HG02981 (cell line): ENCODE data around the gene TMTC2.

Experiments
- ATAC-seq: cut with Tn5 transposase; IDR thresholded peaks from one replicate; pipeline ENCODE4 v1.9.1; 2021; ENCODE audit warnings: mild to moderate bottlenecking, moderate library complexity; ENCODE audit not compliant: unreplicated experiment

The TMTC2 gene

DNA sequence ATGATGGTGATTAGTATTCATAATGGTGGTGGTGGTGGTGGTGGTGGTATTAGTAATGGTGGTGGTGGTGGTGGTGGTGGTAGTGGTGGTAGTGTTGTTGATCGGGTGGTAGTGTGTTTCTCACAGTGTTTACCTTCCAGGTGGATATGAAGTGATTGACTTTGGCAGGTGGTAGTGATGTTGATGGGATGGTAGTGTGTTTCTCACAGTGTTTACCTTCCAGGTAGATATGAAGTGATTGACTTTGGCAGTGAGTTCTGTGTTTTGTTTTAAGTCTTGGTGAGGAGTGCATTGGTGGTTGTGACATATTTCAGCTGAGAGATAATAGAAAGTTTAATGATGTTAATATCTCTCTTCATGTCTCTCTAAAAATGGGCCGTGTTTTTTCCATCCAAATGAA, 189.4 kb downstream of the TMTC2 start:
- ATAC-seq: no peak

DNA sequence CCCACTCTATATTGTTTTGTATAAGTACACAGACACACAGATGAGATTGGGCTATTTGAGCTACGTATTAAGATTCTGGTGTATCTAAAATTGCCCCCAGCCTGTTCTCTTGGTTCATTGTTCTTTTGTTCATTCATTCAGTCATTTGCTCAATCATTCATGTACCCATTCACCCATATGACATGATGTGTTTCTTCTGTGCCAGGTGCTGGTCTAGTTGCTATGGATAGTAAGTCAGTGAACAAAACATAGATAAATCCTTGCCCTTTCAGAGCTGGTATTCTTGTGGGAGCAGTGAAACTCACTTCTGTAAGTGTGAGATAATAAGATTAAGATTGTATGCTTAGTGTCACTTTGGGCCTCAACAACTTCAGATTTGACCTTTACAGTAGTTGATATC, 191.3 kb downstream of the TMTC2 start:
- ATAC-seq: no peak

DNA sequence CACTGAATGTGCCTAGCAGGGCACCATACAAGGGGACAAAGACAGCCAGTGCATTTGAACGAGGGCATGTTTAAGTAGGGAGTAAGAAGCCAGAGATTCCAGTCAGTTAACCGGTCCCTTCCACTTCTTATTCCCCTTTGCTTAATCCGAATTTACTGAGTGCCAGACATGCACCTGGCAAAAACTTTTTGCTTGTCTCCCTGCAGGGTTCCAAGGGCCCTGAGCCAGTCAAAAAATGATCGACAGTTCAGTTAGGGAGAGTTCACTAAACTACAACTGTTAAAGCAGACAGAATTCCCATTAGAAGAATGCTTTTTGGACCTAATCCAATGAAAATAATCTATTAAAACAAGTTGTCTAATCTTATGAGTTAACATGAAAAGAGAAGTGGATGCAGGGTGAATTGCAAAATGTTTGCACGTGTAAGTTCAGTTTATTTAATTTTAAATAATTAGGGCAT, 193.8 kb downstream of the TMTC2 start:
- ATAC-seq: no peak

DNA sequence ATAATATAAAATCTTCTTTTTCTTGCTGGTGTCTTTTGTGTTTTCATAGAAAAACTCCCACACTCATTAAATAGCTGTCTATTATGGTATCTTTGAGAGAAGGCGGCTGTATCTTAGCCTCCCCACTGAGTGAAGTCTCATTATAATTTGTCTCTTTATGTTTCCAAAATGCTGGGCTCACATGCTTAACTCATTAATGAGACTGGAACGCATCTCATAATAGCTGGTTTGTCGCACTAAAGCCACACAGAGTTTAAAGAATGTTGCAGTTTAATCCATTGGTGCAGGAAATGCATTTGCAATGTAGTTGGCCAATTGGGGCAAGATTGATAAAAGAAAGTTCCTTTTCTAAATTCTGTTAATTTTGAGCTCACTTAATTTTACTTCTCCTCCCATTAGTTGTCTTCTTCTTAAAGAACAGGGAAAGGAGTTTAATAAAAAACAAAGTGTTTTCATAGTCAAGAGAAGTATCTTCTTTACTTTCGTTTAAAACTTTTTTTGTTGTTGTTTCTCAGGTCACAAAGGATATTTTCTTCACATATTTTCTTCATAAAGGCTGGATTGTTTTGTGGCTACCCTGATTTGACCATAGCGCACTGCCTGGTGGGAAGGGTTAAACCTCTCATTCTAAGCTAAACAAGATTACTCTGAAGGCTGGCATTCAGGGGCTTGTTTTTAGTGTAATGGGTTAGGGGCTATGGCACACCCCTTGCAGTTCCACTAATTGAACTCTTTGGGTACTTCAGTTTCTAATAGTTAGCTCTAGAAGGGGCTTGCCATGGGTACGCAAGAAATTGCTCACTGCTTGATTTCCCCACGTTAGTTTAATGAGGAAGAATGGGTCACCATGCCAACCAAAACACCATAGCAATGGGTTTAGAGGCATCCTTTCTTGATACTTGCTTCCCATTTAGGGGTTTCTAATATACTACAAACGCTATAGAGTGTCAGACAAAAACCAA, 197.0 kb downstream of the TMTC2 start:
- no peak for ATAC-seq

DNA sequence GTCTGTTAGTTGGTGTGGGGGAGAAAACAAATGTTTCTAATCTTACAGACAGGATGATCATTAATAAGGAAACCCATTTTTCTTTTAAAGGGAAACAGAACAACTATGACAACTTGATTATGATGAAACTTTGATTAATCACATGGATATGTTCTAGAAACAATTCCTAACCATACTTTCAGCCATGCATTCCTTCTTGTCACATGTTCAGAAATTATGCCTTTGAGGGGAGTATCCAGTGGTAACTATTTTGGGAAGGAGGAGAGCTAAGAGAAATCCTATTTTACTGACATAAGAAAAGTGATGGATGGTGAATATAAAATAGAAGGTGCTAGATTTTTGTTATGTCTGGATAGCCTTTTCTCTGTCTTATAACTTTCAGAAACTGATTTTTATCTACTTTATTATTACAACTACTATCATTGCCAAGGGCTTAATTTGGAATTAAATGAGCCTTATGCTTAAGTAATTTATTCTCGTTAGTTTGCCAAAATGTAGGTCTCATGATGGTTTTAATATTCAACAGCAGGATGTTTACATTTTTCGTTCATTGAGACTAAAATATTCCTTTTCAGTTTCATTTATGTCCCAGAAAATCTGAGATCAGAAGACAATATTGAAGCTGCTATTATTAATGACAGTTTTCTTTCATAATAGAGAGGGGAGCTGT, 200.1 kb downstream of the TMTC2 start:
- no peak for ATAC-seq

DNA sequence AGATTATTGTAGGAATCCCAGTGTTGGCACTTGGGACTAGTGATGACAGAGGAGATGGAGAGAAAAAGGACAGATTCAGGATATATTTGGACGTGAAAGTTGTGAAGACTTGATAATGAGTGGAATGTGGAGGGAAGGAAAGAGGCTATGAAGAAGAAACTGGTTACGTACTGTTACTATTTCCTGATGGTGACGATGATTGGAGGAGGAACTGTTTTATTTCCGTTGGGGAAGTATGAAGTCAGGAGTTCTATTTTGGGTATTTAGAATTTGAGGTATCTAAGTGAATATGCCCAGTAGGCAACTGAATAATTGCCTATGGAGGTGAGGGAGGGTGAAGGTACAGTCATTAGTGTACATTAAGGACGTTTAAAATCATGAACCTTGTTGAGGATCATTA, 207.2 kb downstream of the TMTC2 start:
- no peak for ATAC-seq

DNA sequence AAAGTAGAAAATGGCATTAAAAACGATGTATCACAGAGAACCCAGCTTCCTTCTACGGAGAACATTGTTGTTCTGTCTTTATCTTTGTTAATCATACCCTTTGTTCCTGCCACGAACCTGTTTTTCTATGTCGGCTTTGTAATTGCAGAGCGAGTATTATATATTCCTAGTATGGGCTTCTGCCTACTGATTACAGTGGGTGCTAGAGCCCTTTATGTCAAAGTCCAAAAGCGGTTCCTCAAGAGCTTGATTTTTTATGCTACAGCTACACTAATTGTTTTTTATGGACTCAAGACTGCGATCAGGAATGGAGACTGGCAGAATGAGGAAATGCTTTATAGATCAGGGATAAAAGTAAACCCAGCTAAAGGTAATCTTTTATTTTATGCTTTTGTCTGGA, 209.6 kb downstream of the TMTC2 start:
- no peak for ATAC-seq

DNA sequence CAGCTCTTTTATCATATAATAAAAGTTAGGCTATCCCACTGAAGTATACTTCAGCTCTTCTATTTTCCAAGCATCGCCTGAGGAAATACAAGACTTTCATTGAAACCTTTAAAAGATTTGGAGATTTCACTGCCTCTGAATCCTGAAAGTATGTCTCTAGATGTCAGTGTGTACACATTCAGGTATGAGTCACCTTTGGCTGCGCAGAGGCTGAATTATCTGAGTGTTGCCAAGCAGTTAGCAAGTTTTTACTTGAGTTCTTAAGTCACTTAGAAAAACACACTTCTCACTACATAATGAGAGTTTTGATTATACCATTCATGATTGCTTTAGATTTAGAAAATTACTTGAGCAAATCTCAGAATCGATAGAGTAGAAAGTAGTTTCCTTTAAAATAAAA, 210.3 kb downstream of the TMTC2 start:
- ATAC-seq: no peak

DNA sequence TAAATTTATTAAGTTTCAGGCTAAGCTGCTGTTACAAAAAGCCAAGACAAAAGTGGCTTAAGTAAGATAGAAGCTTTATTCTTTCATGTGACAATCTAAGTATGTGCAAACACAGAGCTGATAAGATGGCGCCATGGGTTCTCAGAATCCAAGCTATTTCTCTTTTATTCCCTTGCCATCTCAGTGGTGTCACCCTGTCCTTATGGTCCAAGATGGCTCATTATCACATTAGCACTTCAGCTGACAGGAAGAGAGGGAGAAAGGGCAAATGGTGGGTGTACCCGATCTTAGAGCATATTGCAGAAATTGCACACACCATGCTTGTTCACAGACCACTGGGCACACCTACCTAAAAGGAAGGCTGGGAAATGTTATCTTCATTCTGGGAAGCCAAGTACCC, 211.7 kb downstream of the TMTC2 start:
- no peak for ATAC-seq

DNA sequence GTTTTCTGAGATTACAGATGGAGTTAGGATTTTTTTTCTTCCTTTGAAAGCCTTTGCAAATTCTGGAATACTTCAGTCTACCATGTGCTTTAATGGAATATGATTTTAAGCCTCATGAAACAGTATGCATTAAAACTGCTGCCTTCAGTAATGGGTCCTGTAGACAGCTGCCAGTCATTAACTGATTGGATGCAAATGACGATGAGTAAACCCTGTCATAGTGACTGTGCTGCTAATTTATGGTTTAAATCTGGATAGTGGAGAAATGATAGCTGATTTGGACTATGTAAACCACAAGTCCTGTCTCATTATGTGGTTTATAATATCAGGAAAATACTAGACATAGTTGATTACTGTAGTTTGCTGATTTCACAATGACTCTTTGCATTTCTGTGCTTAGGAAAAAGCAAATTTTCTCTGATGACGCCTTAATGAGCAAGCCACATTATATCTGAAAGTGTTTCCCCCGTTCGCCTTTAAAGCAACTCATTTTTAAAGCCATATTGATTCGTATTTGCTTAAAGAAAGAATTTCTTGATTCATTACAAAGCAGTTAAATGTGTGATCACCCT, 217.6 kb downstream of the TMTC2 start:
- ATAC-seq: no peak

DNA sequence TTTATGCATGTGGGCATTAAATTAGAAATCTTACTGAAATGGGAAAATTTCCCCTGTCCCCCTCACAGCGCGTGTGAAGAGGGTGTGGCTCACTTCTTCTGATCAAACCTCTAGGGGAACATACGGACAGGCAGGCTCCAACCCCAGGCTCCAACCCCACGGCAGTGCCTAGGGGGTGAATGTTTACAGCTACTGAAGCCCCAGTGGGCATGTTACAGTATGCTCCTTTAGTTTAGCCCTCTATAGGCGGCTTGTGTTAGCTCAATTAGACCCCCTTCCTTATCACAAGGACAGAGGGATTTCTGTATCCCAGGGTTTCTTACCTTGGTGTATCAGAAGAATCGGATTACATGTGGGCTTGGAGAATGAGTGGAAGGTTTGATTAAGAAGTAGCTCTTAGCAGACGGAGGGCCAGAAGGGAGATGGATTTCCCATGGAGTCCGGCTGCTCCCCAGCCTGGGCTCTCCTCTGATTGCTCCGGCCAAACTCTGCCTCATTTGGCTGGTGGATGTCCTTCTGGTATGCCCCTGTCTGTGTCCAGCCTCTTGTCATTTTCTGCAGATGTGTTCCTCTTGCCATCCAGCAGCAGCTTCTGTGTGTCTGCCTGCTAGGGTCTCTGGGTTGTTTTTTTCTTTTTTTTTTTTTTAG, 223.7 kb downstream of the TMTC2 start:
- no peak for ATAC-seq

DNA sequence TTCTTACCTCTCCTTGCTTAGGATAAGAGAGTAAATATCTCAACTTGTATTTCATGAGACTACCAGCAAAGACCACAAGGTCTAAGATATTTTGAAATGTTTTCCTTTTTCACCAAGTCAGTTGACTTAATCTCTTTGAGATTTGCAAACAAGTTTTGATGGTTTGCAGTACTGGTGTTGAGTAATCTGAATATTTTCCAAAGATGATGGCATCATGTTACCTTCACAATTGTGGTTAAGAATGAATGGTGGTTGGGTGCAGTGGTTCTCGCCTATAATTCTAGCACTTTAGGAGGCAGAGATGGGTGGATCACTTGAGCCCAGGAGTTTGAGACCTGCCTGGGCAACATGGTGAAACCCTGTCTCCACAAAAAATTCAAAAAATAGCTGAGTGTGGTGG, 225.7 kb downstream of the TMTC2 start:
- no peak for ATAC-seq

DNA sequence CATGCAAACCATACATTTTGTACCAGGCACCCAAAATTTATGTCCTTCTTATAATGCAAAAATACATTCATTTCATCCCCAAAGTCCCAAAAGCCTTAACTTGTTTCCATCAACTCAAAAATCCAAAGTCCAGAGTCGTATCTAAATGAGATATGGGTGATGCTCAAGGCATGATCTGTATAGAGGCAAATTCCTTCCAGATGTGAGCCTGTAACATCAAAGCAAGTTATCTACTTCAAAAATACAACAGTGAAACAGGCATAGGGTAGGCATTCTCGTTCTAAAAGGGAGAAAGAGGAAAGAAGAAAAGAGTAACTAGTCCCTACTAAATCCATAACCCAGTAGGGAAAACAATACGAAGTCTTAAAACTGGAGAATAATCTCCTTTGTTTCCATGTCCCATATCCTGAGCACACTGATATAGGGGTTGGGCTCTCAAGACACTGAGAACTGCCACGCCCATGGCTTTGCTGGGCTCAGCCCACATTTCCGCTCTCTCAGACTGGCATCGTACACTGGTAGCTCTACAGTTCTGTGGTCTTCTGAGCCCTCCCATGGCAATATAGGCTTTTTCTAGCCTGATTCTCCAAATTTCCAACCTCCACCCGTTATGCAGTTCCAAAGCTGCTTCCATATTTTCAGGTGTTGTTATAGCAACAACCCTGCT, 232.8 kb downstream of the TMTC2 start:
- no peak for ATAC-seq

DNA sequence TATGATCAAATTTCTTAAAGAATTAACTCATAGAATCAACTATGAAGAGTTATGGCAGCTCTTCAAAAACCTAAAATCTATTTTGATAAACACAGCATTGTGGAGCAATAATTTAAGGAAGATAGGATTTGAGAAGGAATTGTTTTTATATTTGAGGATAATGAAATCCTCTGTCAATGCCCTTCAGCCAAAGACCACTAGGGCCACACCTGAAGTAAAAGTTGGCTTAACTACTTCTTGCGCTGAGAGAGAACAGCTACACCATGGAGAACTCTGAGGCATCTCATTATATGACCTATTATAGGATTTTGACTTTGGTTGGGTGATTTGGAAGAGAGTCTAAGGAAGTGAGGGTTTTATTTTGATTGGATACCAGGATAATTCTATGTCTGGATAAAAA, 237.2 kb downstream of the TMTC2 start:
- no peak for ATAC-seq

DNA sequence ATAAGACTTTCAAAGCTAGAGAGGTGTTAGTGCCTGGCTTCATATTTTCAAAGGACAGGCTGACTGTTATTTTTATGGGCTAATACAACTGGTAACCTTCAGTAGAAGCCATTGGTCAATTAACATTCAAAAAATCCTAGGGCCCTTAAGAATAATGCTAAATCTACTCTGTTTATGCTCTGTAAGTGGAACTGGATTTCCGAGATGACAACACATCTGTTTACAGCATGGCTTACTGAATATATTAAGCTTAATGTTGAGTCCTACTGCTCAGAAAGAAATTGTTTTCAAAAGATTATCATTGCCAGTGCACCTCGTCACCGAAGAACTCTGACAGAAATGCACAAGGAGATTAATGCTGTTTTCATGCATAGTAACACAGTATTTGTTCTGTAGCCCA, 239.9 kb downstream of the TMTC2 start:
- ATAC-seq: no peak

DNA sequence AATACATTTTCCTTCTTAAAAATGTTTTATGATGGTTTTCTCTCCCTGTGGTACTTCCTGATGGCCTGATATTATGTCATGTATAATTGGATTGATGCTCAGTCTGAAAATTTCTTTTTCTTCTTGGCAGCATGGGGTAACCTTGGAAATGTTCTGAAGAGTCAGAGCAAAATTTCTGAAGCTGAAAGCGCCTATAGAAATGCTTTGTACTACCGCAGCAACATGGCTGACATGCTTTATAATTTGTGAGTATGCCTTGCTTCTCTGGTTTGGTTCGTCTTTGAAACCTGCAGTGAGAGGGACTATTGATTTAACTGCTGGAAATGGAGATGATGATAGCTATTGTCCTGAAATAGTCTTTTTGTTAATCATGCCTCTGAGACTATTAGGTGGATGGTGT, 243.6 kb downstream of the TMTC2 start:
- ATAC-seq: no peak

DNA sequence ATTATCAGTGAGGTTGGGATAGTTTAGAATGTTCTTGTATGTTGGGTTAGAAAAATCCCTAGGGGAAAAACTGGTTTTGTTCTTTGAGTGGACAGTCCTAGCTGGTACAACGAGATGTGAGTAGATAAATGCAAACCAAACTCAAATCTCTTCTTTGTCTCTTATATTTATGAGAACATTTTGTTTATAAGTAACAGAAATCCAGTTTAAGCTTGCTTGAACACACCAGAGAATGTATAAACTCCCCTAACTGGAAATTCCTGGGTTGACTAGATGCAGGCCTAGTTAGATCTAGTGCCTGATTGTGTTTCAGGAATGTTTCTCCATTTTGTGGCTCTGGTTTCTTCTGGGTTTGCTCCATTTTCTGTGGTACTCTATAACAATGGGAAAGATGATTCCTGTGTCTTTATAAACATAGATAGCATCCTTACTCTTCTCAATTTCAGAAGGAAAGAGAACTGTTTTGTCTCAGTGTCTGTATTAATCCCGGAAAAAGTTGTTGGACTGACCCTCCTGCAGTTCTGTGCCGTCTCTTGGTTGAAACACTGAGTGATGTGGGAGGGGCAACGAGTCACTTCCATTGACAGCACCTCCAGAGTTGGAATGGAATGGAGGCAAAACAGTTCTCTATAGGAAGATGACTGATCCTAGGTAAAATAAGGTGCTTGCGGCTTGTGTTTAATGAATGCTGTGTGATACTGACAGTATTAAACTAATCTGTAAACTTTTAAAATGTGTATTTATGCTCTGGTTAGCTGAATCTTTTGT, 244.8 kb downstream of the TMTC2 start:
- ATAC-seq: no peak

DNA sequence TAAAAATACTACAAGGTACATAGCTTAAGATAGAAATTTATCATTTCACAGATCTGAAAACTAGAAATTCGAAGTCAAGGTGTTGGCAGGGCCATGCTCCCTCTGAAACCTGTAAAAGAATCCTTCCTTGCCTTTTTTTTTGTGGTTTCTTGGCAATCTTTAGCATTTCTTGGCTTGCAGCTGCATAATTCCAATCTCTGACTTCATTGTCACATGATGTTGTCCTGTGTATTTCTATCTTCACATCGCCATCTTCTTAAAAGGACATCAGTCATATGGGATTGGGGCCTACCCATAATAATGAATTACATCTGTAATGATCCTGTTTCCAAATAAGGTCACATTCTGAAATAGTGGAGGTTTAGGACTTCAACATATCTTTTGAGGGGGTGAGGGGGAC, 250.4 kb downstream of the TMTC2 start:
- ATAC-seq: no peak

DNA sequence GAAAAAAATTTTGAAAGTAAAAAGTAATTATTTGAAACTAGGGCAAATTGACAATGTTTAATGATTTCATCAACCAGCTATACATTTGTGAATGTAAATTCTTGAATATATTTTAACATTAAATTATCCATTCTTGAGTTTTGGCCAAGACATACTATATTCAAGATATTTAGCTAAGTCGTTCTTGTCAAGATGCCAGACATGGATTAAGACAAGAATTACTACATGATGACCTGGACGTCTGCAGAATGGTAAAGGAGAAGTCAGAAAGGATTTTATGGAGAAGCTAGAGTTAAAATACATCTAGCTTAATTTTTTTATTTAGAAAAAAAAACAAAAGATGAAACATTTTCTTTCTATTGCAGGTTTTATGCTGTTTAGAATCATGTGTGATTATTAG, 255.8 kb downstream of the TMTC2 start:
- no peak for ATAC-seq

DNA sequence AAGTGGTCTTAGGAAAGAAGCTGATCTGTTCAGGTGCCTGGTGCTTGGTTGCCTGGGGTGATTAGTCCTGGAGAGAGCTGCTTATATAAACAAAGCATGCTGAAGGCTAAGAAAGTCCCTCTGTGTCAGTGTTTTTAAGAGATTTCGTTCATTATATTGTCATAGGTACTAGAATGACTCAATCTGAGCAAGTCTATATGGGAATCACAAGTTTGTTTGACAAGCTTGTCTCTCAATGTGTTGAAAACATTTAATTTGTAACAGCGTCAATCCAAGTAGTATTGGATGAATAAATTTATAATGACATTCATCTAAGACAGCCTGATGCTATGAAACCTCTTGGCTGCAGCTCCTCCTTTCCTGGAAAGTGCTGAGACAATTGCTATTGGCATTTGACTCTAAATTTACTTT, 256.3 kb downstream of the TMTC2 start:
- peak; percentile 59 for ATAC-seq
